Measurements from ENCODE around the gene KHK. TPM values are rescaled to one million over a fixed set of nuclear protein-coding genes. Genes with fewer than 3 reads are reported as not detected.

The KHK gene
- polyA plus RNA-seq, 1 of the 3 experiments (the other 2 are of a cell fraction), result 10.3 TPM

GRCh38 chr2:27133905-27134780 is 47.6 kb downstream of the KHK start, which contains the start of gene PREB:
TSS of gene PREB (minus strand) at chr2:27134636. CDS start at chr2:27134421, 215 bp downstream.
- peak within 1 kb of the TSS; percentile 88 for H2AFZ ChIP-seq (ENCODE audit: low read depth)
- CTCF ChIA-PET, result interaction anchor here (0.8 to 6.3 kb wide), 24 partner anchors 9 to 173 kb away, joined by 3 to 43 read pairs (median 4); partner anchors contain the start of genes ABHD1, CGREF1, EMILIN1 and TCF23
- peak; percentile 97 for TF ChIP-seq YY1 (IDR thresholded peaks at IDR 0.05; ENCODE audit: low read depth)
- TF ChIP-seq RCOR1 (IDR thresholded peaks at IDR 0.05; ENCODE audit: low read length), result no peak
- no peak for TF ChIP-seq USF2 (IDR thresholded peaks at IDR 0.05; ENCODE audit: borderline replicate concordance, low read depth, low read length)
- peak; percentile 51 for TF ChIP-seq RAD21 (IDR thresholded peaks at IDR 0.05; ENCODE audit: low read length)
- TF ChIP-seq EZH2phosphoT487 (IDR thresholded peaks at IDR 0.05; ENCODE audit: borderline replicate concordance, low read depth), result no peak
- TF ChIP-seq POLR2AphosphoS5 (IDR thresholded peaks at IDR 0.05; ENCODE audit: low read depth, low read length), result peak; percentile 88
- TF ChIP-seq MXI1 (IDR thresholded peaks at IDR 0.05; ENCODE audit: low read depth, low read length), result peak; percentile 38; the same call in 1 of the 2 replicates
- no peak; the same call in 1 of the 2 replicates for TF ChIP-seq GABPA (IDR thresholded peaks at IDR 0.05; ENCODE audit: low read depth)
- no peak for TF ChIP-seq GATA2 (CRISPR knock-in tag; IDR thresholded peaks at IDR 0.05)
- TF ChIP-seq RFX5 (IDR thresholded peaks at IDR 0.05; ENCODE audit: low read length), result no peak
- no peak for TF ChIP-seq JUND (IDR thresholded peaks at IDR 0.05)
- TF ChIP-seq TAF1 (IDR thresholded peaks at IDR 0.05; ENCODE audit: borderline replicate concordance, low read depth, low read length), result no peak
- no peak for TF ChIP-seq FOXJ3 (CRISPR knock-in tag; IDR thresholded peaks at IDR 0.05)
- no peak for TF ChIP-seq TCF12 (IDR thresholded peaks at IDR 0.05)
- TF ChIP-seq ELF1 (IDR thresholded peaks at IDR 0.05), result no peak
- TF ChIP-seq CHD2 (IDR thresholded peaks at IDR 0.05; ENCODE audit: low read length, partially characterized antibody), result no peak
- no peak for TF ChIP-seq REST (IDR thresholded peaks at IDR 0.05; ENCODE audit: low read depth, low read length)
- no peak for TF ChIP-seq ZBTB33 (IDR thresholded peaks at IDR 0.05; ENCODE audit: borderline replicate concordance, low read depth)
- no peak for TF ChIP-seq EP300 (IDR thresholded peaks at IDR 0.05; ENCODE audit: borderline replicate concordance in 1 of 2, low read depth in 1 of 2, low read length in 1 of 2)
- TF ChIP-seq IRF3 (IDR thresholded peaks at IDR 0.05; ENCODE audit: low read depth, low read length), result no peak
- TF ChIP-seq NFIC (IDR thresholded peaks at IDR 0.05; ENCODE audit: borderline replicate concordance), result no peak
- TF ChIP-seq NRF1 (IDR thresholded peaks at IDR 0.05; ENCODE audit: low read depth, low read length), result peak; percentile 100
- no peak for TF ChIP-seq MEF2A (IDR thresholded peaks at IDR 0.05; ENCODE audit: borderline replicate concordance, low read depth)
- peak; percentile 24; the same call in 1 of the 2 replicates for TF ChIP-seq SMC3 (IDR thresholded peaks at IDR 0.05; ENCODE audit: low read depth, low read length)
- peak; percentile 42; the same call in 1 of the 2 replicates for TF ChIP-seq SIN3A (IDR thresholded peaks at IDR 0.05; ENCODE audit: borderline replicate concordance, low read depth, low read length)
- no peak for TF ChIP-seq RXRA (IDR thresholded peaks at IDR 0.05; ENCODE audit: borderline replicate concordance, low read depth)

More at GRCh38 chr2:27133905-27134780, 47.6 kb downstream of the KHK start, which contains the start of gene PREB:
- peaks cover 9% of the 10 kb centered on the region; the same call in 1 of the 2 replicates for H4K20me1 ChIP-seq (ENCODE audit: insufficient read depth)
- H3K79me2 ChIP-seq (ENCODE audit: insufficient read depth), result peaks cover 21% of the 10 kb centered on the region
- H3K4me3 ChIP-seq (ENCODE audit: low read depth in 2 of 2, low read length in 1 of 2), result peak within 1 kb of the TSS; percentile 94 to 97
- peak within 1 kb of the TSS; percentile 55 to 71; a peak in 3 of 4 replicates for H3K27ac ChIP-seq (ENCODE audit: low read depth in 2 of 2, low read length in 1 of 2)
- peak within 1 kb of the TSS; percentile 83 for H3K9ac ChIP-seq
- no peaks in the 10 kb centered on the region for H3K9me3 ChIP-seq
- H3F3A ChIP-seq (replicated peaks; ENCODE audit: insufficient read depth), result no peaks in the 10 kb centered on the region
- DNase-seq, result peak; percentile 100
- POLR2A ChIA-PET, result interaction anchor here (0.6 to 2.6 kb wide), 8 partner anchors 10 to 73 kb away, joined by 3 to 18 read pairs (median 4); partner anchors contain the start of genes ABHD1, CGREF1 and KHK
- peaks cover 7 to 14% of the 10 kb centered on the region in 2 experiments; a peak in 3 of 4 replicates for H3K4me1 ChIP-seq (ENCODE audit: control insufficient read depth in 1 of 2, insufficient read depth in 2 of 2, low read depth in 1 of 2, low read length in 1 of 2)
- no peaks in the 10 kb centered on the region for H3K9me2 ChIP-seq
- peaks cover 9 to 32% of the 10 kb centered on the region in 2 experiments for H3K36me3 ChIP-seq (replicated peaks in 1 of 2; ENCODE audit: control insufficient read depth in 1 of 2, insufficient read depth in 2 of 2, low read length in 1 of 2)
- 3% methylated on average over 26 of the region's 86 CpGs for WGBS (ENCODE audit: low lambda C conversion rate)
- H3K27me3 ChIP-seq (ENCODE audit: insufficient read depth), result 0 out of 2 replicates have a peak, but pooled peaks cover 1% of the 10 kb centered on the region
- peak within 1 kb of the TSS; percentile 91 for H3K4me2 ChIP-seq

All from SK-N-SH (cell line).